DND-41 (cell line): ENCODE measurements around the gene TBL1XR1.

ENCODE experiments used
- ATAC-seq: fragments of 200-7000 bp; cut with Tn5 transposase; 3 replicates; pipeline ENCODE4 v1.9.1; 2021; ENCODE audit warnings: low read depth; ENCODE audit not compliant: insufficient read depth
- DNase-seq: peaks from one replicate; pipeline ENCODE4 v3.0.0-alpha.2; 2020
- H2AFZ ChIP-seq: 2 replicates; pipeline ENCODE4 v1.6.0; 2012; ENCODE audit warnings: low read depth, low read length
- H3K27ac ChIP-seq: 2 replicates; pipeline ENCODE4 v1.5.1; 2012; ENCODE audit warnings: low read length, inconsistent platforms
- H3K27me3 ChIP-seq: fragments of 200-600 bp; sonication (generic); 2 replicates; pipeline ENCODE4 v1.6.0; 2012; ENCODE audit warnings: low read length, mild to moderate bottlenecking, inconsistent platforms; ENCODE audit not compliant: insufficient read depth, poor library complexity
- H3K36me3 ChIP-seq: 2 replicates; pipeline ENCODE4 v1.5.1; 2012; ENCODE audit warnings: low read length, inconsistent platforms; ENCODE audit not compliant: insufficient read depth
- H3K4me1 ChIP-seq: 2 replicates; pipeline ENCODE4 v1.5.1; 2012; ENCODE audit warnings: mild to moderate bottlenecking, low read length; ENCODE audit not compliant: insufficient read depth
- H3K4me2 ChIP-seq: 2 replicates; pipeline ENCODE4 v1.6.0; 2012; ENCODE audit warnings: mild to moderate bottlenecking, moderate library complexity, low read length, inconsistent platforms; ENCODE audit not compliant: insufficient read depth
- H3K4me3 ChIP-seq, 2 experiments: fragments of 200-600 bp in 1 of 2; shearing (Covaris generic) in 1 of 2; 2 replicates each; pipeline ENCODE4 v1.5.1; 2012 to 2016; ENCODE audit warnings: inconsistent platforms in 2 of 2, low read length in 2 of 2, mild to moderate bottlenecking in 2 of 2, low read depth in 1 of 2, moderate library complexity in 1 of 2
- H3K79me2 ChIP-seq: 2 replicates; pipeline ENCODE4 v1.6.0; 2012; ENCODE audit warnings: low read length, inconsistent platforms; ENCODE audit not compliant: insufficient read depth
- H3K9ac ChIP-seq: 2 replicates; pipeline ENCODE4 v1.6.0; 2012; ENCODE audit warnings: low read depth, mild to moderate bottlenecking, inconsistent platforms, low read length, moderate library complexity
- H3K9me3 ChIP-seq: 2 replicates; pipeline ENCODE4 v1.5.1; 2012; ENCODE audit warnings: low read length, moderate library complexity, mild to moderate bottlenecking, inconsistent platforms; ENCODE audit not compliant: insufficient read depth, severe bottlenecking
- H4K20me1 ChIP-seq: 2 replicates; pipeline ENCODE4 v1.6.0; 2012; ENCODE audit warnings: low read length; ENCODE audit not compliant: insufficient read depth
- CTCF ChIP-seq: IDR thresholded peaks from 2 replicates; pipeline ENCODE4 v1.5.1; 2012; ENCODE audit warnings: borderline replicate concordance, low read length, moderate library complexity, mild to moderate bottlenecking; ENCODE audit not compliant: poor library complexity, severe bottlenecking; ENCODE audit errors: extremely low read depth
- EZH2 ChIP-seq: IDR thresholded peaks from 3 replicates; pipeline ENCODE4 v1.6.1; 2012; ENCODE audit warnings: borderline replicate concordance, low read depth, mild to moderate bottlenecking, moderate library complexity, low read length, inconsistent platforms; ENCODE audit not compliant: severe bottlenecking

Gene TBL1XR1

GRCh38 chr3:177056927-177057326 lies 140.4 kb downstream of the TBL1XR1 start:
- no peaks in the 10 kb centered on the region for H3K4me1 ChIP-seq
- H3K27ac ChIP-seq, result no peak overlapping the region
- H3K27me3 ChIP-seq, result no peaks in the 10 kb centered on the region
- no peak overlapping the region for H3K4me3 ChIP-seq
- H3K79me2 ChIP-seq, result peaks cover 83% of the 10 kb centered on the region
- ATAC-seq, result no peak
- no peaks in the 10 kb centered on the region for H3K9me3 ChIP-seq
- H2AFZ ChIP-seq, result no peak overlapping the region
- H4K20me1 ChIP-seq, result peaks cover 8% of the 10 kb centered on the region; the same call in 1 of the 2 replicates
- peaks cover 27% of the 10 kb centered on the region for H3K36me3 ChIP-seq
- no peak overlapping the region for H3K4me2 ChIP-seq
- TF ChIP-seq CTCF, result no peak
- TF ChIP-seq EZH2, result no peak
- no peak overlapping the region for H3K9ac ChIP-seq
- no peak for DNase-seq

- H3K79me2 ChIP-seq, result peaks cover 79% of the 10 kb centered on the region
- DNase-seq, result no peak
Measured at GRCh38 chr3:177055605-177056571, 141.4 kb downstream of the TBL1XR1 start.

GRCh38 chr3:177053107-177053506 lies 144.2 kb downstream of the TBL1XR1 start:
- Histone ChIP-seq H3K36me3 (peaks cover 48% of the 10 kb centered on the region), H3K79me2 (peaks cover 59% of the 10 kb centered on the region), H3K9ac (no peak overlapping the region)

More at GRCh38 chr3:177055605-177056571, 141.4 kb downstream of the TBL1XR1 start:
- H3K36me3 ChIP-seq, result peaks cover 34% of the 10 kb centered on the region
- H3K9ac ChIP-seq, result no peak overlapping the region
- H2AFZ ChIP-seq, result no peak overlapping the region
- no peak for ATAC-seq
- peaks cover 8% of the 10 kb centered on the region; the same call in 1 of the 2 replicates for H4K20me1 ChIP-seq
- no peak overlapping the region for H3K27ac ChIP-seq
- TF ChIP-seq EZH2 (no peak), CTCF (no peak)
- H3K4me2 ChIP-seq, result no peak overlapping the region
- no peaks in the 10 kb centered on the region for H3K9me3 ChIP-seq
- no peaks in the 10 kb centered on the region for H3K27me3 ChIP-seq
- H3K4me3 ChIP-seq, result no peak overlapping the region
- H3K4me1 ChIP-seq, result 0 out of 2 replicates have a peak, but pooled peaks cover 3% of the 10 kb centered on the region

More at GRCh38 chr3:177053107-177053506, 144.2 kb downstream of the TBL1XR1 start:
- TF ChIP-seq CTCF (no peak), EZH2 (no peak)
- peaks cover 7% of the 10 kb centered on the region; the same call in 1 of the 2 replicates for H4K20me1 ChIP-seq
- no peaks in the 10 kb centered on the region for H3K27me3 ChIP-seq
- H3K4me1 ChIP-seq, result 0 out of 2 replicates have a peak, but pooled peaks cover 3% of the 10 kb centered on the region
- no peak overlapping the region for H2AFZ ChIP-seq
- no peaks in the 10 kb centered on the region for H3K9me3 ChIP-seq
- H3K27ac ChIP-seq, result no peak overlapping the region
- no peak overlapping the region for H3K4me3 ChIP-seq
- ATAC-seq, result no peak
- no peak for DNase-seq
- no peak overlapping the region for H3K4me2 ChIP-seq
